ENCODE results near the gene TMC7. TPM values are rescaled to one million over a fixed set of nuclear protein-coding genes. Genes with fewer than 3 reads are reported as not detected.
"Not testable (repeated sequence)": the region's sequence is repeated elsewhere in the genome, so short reads cannot be mapped to it uniquely, and the experiment has no call there.

TMC7 gene
- 0.71 TPM for polyA plus RNA-seq (2013, experiment 1 of 2; ENCODE audit: insufficient read length)
- polyA plus RNA-seq (2013, experiment 2 of 2; ENCODE audit: insufficient read length) = 0.78 TPM

- peak; percentile 89 for DNase-seq
Observed at GRCh38 chr16:18983565-18984434, at the start of gene TMC7. TSS of gene TMC7 (plus strand) at chr16:18983934. CDS start at chr16:18984064, 130 bp downstream.

GRCh38 chr16:18936727-18937340 lies 46.9 kb upstream of the TMC7 start:
- no peak for DNase-seq

- no peak for DNase-seq
Observed at GRCh38 chr16:18937390-18937789, 46.3 kb upstream of the TMC7 start.

GRCh38 chr16:18938986-18939385 lies 44.7 kb upstream of the TMC7 start:
- no peak for DNase-seq

GRCh38 chr16:18941471-18941870 lies 42.3 kb upstream of the TMC7 start:
- DNase-seq = no peak

GRCh38 chr16:18942061-18942460 lies 41.7 kb upstream of the TMC7 start:
- DNase-seq = no peak

- no peak for DNase-seq
Observed at GRCh38 chr16:18943414-18943813, 40.3 kb upstream of the TMC7 start.

- DNase-seq = no peak
Observed at GRCh38 chr16:18945233-18945632, 38.5 kb upstream of the TMC7 start.

- no peak for DNase-seq
Observed at GRCh38 chr16:18948372-18949020, 35.2 kb upstream of the TMC7 start.

GRCh38 chr16:18950469-18951185 lies 33.1 kb upstream of the TMC7 start:
- no peak for DNase-seq

GRCh38 chr16:18953547-18953946 lies 30.2 kb upstream of the TMC7 start:
- DNase-seq = no peak

- DNase-seq = not testable (repeated sequence)
Observed at GRCh38 chr16:18955874-18956580, 27.7 kb upstream of the TMC7 start.

- not testable (repeated sequence) for DNase-seq
Observed at GRCh38 chr16:18956658-18957241, 27.0 kb upstream of the TMC7 start.

GRCh38 chr16:18958621-18959029 lies 25.1 kb upstream of the TMC7 start:
- DNase-seq = no peak

GRCh38 chr16:18959031-18959505 lies 24.7 kb upstream of the TMC7 start:
- DNase-seq = peak; percentile 21

- no peak for DNase-seq
Observed at GRCh38 chr16:18965555-18965954, 18.2 kb upstream of the TMC7 start.

GRCh38 chr16:18966791-18967190 lies 16.9 kb upstream of the TMC7 start:
- no peak for DNase-seq

- peak; percentile 76 for DNase-seq
Observed at GRCh38 chr16:18969050-18969854, 14.5 kb upstream of the TMC7 start.

- no peak for DNase-seq
Observed at GRCh38 chr16:18969855-18970240, 13.9 kb upstream of the TMC7 start.

- no peak for DNase-seq
Observed at GRCh38 chr16:18975109-18975508, 8.6 kb upstream of the TMC7 start.

GRCh38 chr16:18979936-18980335 lies 3.8 kb upstream of the TMC7 start:
- DNase-seq = no peak
